Measurements from ENCODE around the gene KLHL35.

DNA sequence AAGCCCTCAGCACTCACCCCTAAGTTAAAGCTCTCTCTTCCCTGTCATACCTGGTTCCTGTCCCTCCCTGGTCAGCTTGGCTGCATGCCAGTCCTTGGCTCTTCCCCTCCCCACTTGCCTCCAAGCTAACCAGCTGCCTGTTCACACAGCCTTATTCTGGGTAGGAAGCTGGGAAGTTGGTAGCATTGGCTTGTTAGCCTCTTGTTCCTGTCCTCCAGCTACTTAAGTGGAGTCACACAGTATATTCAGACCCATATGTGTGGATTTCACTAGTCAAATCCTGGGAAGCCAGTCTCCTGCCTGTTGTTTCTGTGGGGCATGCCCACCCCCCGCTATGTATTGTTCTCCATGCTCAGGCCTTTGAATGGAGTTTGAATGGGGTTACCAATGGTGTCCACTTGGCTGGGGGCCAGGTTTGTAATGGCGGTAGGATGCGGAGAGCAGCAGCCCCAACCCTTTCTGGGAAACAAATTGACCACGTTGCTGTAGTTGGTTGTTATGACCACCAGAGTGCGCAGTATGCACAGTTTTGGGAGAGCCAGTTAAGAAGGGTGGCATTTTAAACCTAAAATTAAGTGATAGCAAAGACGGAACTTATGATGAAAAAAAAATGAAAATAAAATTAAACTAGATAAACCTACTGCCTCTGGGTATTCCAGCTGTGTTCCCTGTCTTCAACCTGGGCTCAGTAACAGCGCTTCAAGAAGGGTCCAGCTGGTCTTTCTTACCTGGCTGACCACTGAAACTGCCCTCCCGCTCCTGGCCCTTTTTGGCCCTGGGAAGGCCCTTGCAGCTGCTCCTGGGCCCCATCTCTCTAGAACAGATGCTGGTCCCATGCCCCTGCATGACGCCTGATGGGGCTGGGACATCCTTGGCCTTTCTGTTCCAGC lies 44.4 kb downstream of the KLHL35 start:
- TF ChIP-seq CTCF (IDR thresholded peaks at IDR 0.05) (peak; percentile 73 to 84 (median 82)), POLR2A (IDR thresholded peaks at IDR 0.05) (no peak)
